Measurements from ENCODE around the gene KCNJ15.

Gene KCNJ15

GRCh38 chr21:38268864-38269575, 12.2 kb downstream of the KCNJ15 start:
- no peak for DNase-seq (ENCODE audit: low spot score)

DNA sequence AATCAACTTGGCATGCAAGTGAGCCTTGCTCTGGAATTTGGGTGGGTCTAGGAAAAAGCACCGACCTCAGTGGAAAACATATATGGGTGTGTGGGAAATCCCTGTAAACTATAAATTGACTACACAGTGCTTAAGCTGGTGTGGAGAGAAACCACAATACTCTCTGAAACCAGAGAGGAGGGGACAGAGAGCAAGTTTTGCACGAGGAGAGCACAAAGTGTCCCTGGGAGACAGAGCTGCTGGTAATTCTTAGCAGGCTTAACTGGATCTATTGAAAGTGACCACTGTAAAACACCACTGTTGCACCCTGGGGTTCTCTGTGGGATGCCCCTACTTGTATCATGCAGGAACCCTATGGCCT, 12.8 kb downstream of the KCNJ15 start:
- no peak for DNase-seq (ENCODE audit: low spot score)

DNA sequence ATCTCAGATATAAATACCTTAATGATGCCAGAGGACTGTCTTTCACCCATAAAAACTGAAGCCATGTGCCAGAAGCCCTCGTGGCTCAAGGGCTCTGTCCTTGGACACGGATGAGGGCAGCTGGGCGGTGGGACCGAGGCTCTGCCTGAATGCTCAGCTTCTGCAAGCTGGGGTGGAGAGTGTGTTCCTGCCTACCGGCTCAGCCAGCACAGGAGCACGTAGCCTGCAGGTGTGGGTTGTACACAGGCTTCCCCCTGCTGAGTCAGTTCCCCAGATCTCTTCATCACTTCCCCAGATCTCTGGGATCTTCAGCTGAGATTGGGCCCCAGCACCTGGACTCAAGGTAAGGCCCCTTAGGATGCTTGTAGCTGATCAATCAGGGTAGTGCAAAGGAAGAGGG, 15.4 kb downstream of the KCNJ15 start:
- DNase-seq (ENCODE audit: low spot score): no peak

DNA sequence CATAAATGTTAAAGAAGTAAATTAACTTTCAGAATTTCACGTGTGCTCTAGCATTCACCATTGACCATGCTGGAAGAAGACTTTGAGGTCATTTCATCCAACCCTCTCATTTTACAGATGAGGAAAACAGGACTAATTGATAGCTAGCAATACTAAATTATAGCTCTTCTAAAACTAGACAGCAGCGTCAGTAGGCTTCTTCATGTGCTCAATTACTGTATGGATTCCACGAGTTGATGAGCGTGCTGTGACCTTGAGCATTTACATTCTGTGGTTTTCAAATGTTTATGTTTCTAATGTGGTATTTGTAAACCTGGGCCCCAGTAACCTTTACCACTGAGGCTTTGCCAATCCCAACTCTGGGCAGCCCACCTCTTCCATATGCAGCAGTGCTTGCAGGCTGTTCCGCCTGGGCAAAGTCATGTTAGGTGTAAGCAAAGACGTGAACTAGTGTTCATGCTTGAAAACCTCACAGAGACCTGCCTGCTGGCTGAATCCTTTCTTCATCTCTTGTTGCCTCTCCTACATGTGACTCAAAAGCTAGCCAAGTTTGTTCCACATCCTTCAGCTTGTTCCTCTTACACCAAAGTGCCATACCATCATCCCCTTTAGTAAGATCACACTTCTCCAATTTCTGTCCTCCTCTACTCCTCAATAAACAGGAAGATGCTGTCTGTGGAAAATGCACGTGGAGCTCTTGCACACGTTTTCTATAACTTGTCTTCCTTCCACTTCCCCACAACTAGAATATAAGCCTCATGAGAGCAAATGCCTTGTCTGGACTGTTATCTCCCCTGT, 17.2 kb downstream of the KCNJ15 start:
- no peak for DNase-seq (ENCODE audit: low spot score)

DNA sequence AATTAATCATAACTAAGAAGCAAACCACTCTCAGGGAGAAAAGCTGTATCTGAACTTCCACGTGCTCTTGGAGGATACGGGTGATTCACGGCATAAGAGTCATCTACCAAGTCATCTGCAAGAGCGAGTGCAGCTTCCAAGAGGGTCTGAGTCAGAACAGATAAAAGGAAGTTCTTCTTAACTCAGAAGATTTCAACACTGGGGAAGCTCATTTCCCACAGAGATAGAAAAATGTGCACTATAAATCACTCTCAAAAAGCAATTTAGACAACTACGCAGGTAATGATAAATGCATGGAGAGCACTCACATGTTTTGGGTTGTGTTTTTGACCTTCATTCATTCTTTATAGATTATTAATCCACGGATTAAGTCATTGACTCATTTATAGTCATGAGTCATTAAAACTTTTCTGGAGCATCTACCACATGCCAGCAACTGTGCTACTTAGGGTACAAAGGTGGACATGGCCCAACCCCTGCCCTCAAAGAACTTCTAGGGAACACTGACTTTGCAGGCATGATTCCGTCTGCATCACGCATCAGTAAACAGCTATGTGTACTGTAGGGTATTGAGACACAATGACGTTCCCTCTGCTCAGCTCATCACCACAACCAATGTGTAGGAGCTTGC, 20.8 kb downstream of the KCNJ15 start:
- DNase-seq (ENCODE audit: low spot score): no peak

DNA sequence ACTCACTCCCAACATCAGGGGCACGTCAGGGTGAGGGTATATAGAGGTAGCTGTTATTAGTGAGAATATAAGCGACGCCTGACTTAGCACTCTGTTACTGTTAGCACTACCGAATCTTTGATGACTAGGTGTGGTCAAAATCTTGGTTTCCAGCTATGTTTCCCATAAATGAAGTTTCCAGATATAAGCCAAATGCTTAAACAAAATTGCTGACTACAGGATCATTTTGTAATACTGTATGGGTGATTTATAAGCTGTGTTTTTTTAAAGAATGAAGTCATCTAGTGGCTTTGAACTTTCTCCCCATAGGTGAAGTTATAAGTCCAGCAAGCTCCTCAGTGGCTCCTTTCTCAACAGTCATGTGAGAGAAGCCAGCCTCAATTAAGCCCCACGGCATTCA, 23.7 kb downstream of the KCNJ15 start:
- DNase-seq (ENCODE audit: low spot score): no peak

- DNase-seq (ENCODE audit: low spot score): no peak
These were observed 24.1 kb downstream of the KCNJ15 start for GRCh38 chr21:38280867-38281266.

- DNase-seq (ENCODE audit: low spot score): no peak
These were observed 26.1 kb downstream of the KCNJ15 start for GRCh38 chr21:38282921-38283320.

- DNase-seq (ENCODE audit: low spot score): no peak
These were observed 27.4 kb downstream of the KCNJ15 start for GRCh38 chr21:38284216-38284615.

DNA sequence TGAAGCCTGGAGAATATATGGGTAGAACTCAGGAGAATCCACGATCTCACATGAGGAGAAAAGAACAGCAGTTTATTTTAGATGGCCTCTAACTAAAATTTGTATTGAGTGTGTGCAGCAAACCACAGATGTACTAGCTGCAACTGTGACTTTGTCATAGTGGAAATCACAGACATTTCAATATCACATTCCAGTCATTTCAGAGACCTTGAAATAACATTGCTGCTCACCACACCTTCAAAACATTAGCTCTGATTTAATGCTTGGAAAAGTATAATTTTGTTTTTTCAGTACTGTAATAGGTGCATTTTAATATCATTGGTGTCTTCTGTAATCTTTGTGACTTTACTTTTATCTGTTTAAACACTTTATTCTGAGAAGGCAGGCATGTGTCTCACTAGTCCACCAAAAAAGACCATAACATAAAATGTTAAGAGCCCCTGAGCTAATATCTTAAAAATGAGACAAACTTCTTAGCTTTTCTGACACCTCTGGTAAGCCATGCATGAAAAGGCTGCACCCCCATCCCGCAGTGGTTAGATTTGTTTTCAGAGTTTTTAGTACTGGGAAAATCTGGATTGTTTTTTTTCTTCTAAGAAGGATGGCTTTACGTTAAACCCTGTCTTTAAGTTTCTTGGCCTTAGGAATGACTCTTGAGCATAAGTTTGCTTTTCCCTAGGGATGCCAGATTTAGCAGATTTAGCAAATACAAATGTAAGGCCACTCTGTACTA, 30.1 kb downstream of the KCNJ15 start:
- no peak for DNase-seq (ENCODE audit: low spot score)

GRCh38 chr21:38287476-38287875, 30.7 kb downstream of the KCNJ15 start:
- no peak for DNase-seq (ENCODE audit: low spot score)

GRCh38 chr21:38289705-38290485, 33.1 kb downstream of the KCNJ15 start:
- no peak for DNase-seq (ENCODE audit: low spot score)

DNA sequence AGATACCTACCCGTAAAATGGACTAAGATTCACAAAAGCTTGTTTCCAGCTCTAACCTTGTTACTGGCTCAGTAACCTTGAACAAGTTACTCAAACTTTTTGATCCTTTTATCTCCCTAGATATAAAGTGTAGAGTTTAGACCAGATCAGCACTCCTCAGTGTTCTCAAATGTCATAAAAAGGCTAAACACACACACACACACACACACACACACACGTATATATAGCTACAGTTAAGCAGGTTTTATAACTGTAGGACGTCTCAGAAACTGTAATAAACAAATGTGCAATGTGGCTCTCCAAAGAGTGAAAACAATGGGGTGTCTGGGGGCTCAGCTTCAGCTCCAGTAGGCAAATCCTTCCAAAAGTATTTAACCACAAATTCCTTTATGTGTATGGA, 34.0 kb downstream of the KCNJ15 start:
- no peak for DNase-seq (ENCODE audit: low spot score)

GRCh38 chr21:38291874-38292273, 35.1 kb downstream of the KCNJ15 start:
- no peak for DNase-seq (ENCODE audit: low spot score)

GRCh38 chr21:38293113-38293512, 36.3 kb downstream of the KCNJ15 start:
- DNase-seq (ENCODE audit: low spot score): no peak

GRCh38 chr21:38293765-38294164, 37.0 kb downstream of the KCNJ15 start:
- no peak for DNase-seq (ENCODE audit: low spot score)

DNA sequence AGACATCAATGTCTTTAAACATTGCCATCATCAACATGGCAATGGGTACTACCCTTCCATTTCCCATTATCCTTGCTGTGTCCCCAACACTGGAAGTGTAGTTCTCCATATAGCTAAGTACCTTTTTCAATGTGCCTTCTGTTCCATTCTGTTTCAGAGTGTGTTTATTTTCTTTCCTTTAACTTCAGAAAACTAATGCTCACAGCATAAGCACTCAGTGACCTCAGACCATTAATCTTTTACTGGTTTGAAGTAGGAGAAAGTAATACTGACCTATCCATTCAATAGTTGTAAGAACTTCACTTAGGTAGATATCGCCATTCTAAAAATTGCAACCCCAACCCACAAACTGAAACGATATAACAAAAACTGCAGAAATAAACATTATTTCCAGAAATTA, 37.8 kb downstream of the KCNJ15 start:
- DNase-seq (ENCODE audit: low spot score): no peak

DNA sequence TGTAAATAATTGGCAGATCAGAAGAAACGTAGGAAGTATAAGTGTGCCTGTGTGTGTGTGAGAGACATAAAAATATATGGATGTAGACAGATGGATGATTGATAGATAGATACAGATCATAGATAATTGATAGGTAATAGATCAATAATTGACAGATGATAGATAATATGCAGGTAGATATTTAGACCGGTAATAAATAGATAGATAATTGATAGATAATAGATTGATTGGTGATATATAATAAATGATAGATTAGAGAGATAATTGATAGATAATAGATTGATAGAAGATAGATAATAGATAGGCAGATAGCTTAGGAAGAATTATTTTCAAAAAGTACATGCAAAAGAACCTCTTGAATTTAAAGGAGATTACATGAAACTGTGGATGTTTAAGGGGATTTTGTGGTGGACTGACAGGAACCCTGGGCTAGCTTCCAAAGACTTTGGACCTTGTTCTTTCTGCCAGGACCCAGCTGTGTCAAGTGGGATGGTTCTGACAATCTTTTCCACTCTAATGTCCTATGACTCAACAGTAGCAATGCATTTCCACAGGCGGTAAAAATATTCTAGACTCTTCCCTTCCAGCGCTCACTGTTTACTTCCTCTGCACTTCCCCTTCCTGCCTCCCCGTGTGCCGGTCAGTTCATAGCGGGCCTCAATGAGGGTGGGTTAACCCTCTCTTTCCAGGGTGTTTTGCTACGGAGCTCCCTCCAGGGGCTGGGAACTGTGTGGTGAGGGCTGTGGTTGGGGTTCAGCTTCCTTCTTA, 39.4 kb downstream of the KCNJ15 start:
- no peak for DNase-seq (ENCODE audit: low spot score)

DNA sequence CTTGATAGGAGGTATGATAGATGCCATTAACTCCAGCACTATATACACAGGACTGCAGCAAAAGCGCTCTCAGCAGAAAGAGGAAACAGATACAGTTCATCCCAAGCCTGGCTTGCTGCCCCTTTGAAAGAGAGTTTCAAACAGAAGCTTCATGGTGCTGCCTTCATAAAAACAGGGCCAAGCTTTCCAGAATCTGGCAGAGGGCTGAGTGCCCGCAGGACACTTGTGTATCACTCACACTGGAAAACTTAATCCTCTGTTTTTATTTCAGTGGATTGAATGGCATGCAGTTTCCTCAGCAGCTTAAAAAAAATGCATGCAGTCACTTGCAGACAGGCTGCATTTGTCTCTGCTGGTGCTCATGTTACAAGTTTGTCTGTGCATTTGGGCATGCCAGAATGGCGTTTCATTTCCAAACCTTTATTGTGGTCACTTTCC, 40.4 kb downstream of the KCNJ15 start:
- DNase-seq (ENCODE audit: low spot score): no peak

DNA sequence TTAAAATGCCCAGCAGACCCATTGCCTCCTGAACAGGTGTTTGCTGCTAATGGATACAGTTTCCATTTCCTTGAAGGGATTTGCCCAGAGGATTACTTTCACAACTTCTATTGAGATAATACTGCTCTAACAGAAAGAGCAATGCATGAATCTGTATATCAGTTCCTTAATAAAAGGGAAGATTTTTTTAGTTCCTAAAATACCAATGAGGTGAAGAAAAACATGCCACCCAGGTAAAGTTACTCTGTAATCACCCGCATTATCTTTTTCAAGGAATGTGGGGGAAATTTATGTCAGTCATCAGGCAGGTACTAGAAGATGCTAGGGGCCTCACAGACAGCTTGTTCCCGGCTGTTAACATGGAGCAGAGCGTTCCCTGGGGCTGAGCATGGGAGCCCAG, 41.1 kb downstream of the KCNJ15 start:
- no peak for DNase-seq (ENCODE audit: low spot score)

- DNase-seq (ENCODE audit: low spot score): no peak
These were observed 42.0 kb downstream of the KCNJ15 start for GRCh38 chr21:38298832-38299231.

Measured in hematopoietic multipotent progenitor cell treated with erythropoietin and hydrocortisone succinate and interleukin-3 and kit ligand, for 15 days (in vitro differentiated cells).